ENCODE data around the gene AKT1S1.

The AKT1S1 gene

DNA sequence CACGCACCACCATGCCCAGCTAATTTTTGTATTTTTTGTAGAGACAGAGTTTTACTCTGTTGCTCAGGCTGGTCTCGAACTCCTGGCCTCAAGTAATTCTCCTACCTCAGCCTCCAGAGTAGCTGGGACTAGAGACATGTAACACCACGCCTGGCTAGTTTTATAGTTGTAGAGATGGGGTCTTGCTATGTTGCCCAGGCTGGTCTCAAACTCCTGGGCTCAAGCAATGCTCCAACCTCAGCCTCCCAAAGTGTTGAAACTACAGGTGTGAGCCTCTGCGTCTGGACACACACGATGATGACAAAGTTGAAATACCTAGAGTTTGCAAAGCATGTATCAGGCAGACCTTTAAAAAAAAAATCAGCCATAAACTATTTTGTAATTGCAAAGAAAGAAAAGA, 30.7 kb downstream of the AKT1S1 start:
- Mint-ChIP-seq H3K27me3 (ENCODE audit: low read depth) (no peaks in the 10 kb centered on the region), H3K27ac (no peak overlapping the region), H3K4me1 (peaks cover 4% of the 10 kb centered on the region), H3K4me3 (peak overlapping the region in 2 of 3 experiments; percentile 15 to 54), H3K9me3 (peaks cover 15% of the 10 kb centered on the region), H3K36me3 (ENCODE audit: low read depth) (peaks cover 35% of the 10 kb centered on the region)
- TF ChIP-seq, protein P1, sequence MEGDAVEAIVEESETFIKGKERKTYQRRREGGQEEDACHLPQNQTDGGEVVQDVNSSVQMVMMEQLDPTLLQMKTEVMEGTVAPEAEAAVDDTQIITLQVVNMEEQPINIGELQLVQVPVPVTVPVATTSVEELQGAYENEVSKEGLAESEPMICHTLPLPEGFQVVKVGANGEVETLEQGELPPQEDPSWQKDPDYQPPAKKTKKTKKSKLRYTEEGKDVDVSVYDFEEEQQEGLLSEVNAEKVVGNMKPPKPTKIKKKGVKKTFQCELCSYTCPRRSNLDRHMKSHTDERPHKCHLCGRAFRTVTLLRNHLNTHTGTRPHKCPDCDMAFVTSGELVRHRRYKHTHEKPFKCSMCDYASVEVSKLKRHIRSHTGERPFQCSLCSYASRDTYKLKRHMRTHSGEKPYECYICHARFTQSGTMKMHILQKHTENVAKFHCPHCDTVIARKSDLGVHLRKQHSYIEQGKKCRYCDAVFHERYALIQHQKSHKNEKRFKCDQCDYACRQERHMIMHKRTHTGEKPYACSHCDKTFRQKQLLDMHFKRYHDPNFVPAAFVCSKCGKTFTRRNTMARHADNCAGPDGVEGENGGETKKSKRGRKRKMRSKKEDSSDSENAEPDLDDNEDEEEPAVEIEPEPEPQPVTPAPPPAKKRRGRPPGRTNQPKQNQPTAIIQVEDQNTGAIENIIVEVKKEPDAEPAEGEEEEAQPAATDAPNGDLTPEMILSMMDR (IDR thresholded peaks at IDR 0.05; ENCODE audit: unreplicated experiment in 3 of 3): no peak

DNA sequence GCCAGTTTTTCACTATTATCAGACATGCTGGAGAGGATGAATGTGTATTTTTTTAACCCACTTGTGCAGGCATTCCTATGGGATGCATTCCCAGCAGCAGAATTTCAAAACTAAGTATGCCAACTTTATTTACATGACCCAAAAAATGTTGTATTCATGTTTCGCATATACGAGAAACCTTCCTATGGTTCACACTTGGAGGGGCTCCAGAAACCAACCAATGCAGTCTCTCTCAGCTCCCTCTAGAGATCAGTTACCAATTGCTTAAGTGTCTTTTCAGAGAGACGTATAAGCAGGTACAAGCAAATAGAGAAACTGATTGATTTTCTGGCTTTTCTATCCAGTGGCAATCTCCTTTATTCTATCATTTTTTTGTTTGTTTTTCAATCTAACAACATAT, 31.7 kb downstream of the AKT1S1 start:
- no peak overlapping the region for H3K4me3 Mint-ChIP-seq
- H3K9me3 Mint-ChIP-seq: peaks cover 15% of the 10 kb centered on the region
- TF ChIP-seq, protein P1 (IDR thresholded peaks at IDR 0.05; ENCODE audit: unreplicated experiment in 3 of 3): no peak
- peaks cover 4% of the 10 kb centered on the region for H3K4me1 Mint-ChIP-seq
- H3K27ac Mint-ChIP-seq: no peak overlapping the region
- H3K36me3 Mint-ChIP-seq (ENCODE audit: low read depth): peaks cover 41% of the 10 kb centered on the region
- no peaks in the 10 kb centered on the region for H3K27me3 Mint-ChIP-seq (ENCODE audit: low read depth)

- Mint-ChIP-seq H3K9me3 (peaks cover 8% of the 10 kb centered on the region), H3K27ac (no peak overlapping the region), H3K4me3 (no peak overlapping the region), H3K4me1 (no peaks in the 10 kb centered on the region), H3K27me3 (ENCODE audit: low read depth) (no peaks in the 10 kb centered on the region), H3K36me3 (ENCODE audit: low read depth) (peaks cover 42% of the 10 kb centered on the region)
- TF ChIP-seq, protein P1 (IDR thresholded peaks at IDR 0.05; ENCODE audit: unreplicated experiment in 3 of 3): no peak
These were observed 32.7 kb downstream of the AKT1S1 start for GRCh38 chr19:49844138-49845095.

DNA sequence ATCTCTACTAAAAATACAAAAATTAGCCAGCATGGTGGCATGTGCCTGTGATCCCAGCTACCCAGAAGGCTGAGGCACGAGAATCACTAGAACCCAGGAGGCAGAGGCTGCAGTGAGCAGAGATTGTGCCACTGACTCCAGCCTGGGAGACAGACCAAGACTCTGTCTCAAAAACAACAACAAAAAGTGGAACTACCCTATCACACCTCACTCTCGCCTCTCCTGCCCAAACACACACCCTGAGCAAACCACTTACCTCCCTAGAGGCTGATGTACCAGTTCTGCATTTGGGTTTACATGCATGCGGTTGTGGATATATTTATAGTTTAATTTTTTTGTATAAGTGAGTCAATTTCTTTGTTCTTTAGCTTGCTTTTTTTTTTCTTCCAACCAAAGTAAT, 33.9 kb downstream of the AKT1S1 start:
- no peaks in the 10 kb centered on the region for H3K4me1 Mint-ChIP-seq
- H3K36me3 Mint-ChIP-seq (ENCODE audit: low read depth): peaks cover 42% of the 10 kb centered on the region
- peaks cover 2% of the 10 kb centered on the region for H3K9me3 Mint-ChIP-seq
- TF ChIP-seq, protein P1 (IDR thresholded peaks at IDR 0.05; ENCODE audit: unreplicated experiment in 3 of 3): no peak
- H3K4me3 Mint-ChIP-seq: no peak overlapping the region
- H3K27me3 Mint-ChIP-seq (ENCODE audit: low read depth): no peaks in the 10 kb centered on the region
- H3K27ac Mint-ChIP-seq: no peak overlapping the region

- no peak overlapping the region for H3K4me3 Mint-ChIP-seq
- H3K36me3 Mint-ChIP-seq (ENCODE audit: low read depth): peaks cover 47% of the 10 kb centered on the region
- no peaks in the 10 kb centered on the region for H3K27me3 Mint-ChIP-seq (ENCODE audit: low read depth)
- H3K4me1 Mint-ChIP-seq: no peaks in the 10 kb centered on the region
- TF ChIP-seq, protein P1 (IDR thresholded peaks at IDR 0.05; ENCODE audit: unreplicated experiment in 3 of 3): no peak
- no peaks in the 10 kb centered on the region for H3K9me3 Mint-ChIP-seq
- H3K27ac Mint-ChIP-seq: peak overlapping the region in 1 of 3 experiments; percentile 68
These were observed 36.4 kb downstream of the AKT1S1 start for GRCh38 chr19:49840736-49841249.

Data from nephron (organoid).